Gastrocnemius medialis (tissue), 4 donors: ENCODE data around the gene SLC16A1.

Experiments
- CTCF ChIP-seq, 5 experiments: fragments of 450-650 bp in 3 of 5; fragments of 200-600 bp in 2 of 5; sonication (generic) in 2 of 5; IDR thresholded peaks in 4 of 5; conservative IDR thresholded peaks in 1 of 5; 1 replicate in 4 of 5; 2 replicates in 1 of 5; pipeline ENCODE4 v1.5.1; 2016 to 2019; ENCODE audit warnings: antibody characterized with exemption in 5 of 5, mild to moderate bottlenecking in 3 of 5, moderate library complexity in 3 of 5
- POLR2A ChIP-seq, 2 donors: fragments of 450-650 bp; IDR thresholded peaks; one replicate each; pipeline ENCODE4 v1.6.1; 2017; ENCODE audit warnings: antibody characterized with exemption in 2 of 2, mild to moderate bottlenecking in 2 of 2, moderate library complexity in 2 of 2

GRCh38 chr1:112896783-112897182, 59.2 kb downstream of the SLC16A1 start:
- no peak for TF ChIP-seq CTCF (IDR thresholded peaks at IDR 0.05 in 4 of 5, conservative IDR thresholded peaks at IDR 0.05 in 1 of 5)
- TF ChIP-seq POLR2A (IDR thresholded peaks at IDR 0.05) = no peak
